GM19240 (cell line): ENCODE results near the gene GCNT2.
"Not testable (repeated sequence)": the region's sequence is repeated elsewhere in the genome, so short reads cannot be mapped to it uniquely, and the experiment has no call there.

ENCODE experiments used
- DNase-seq: peaks from one replicate; pipeline ENCODE4 v3.0.0; 2011; ENCODE audit warnings: low spot score; ENCODE audit not compliant: insufficient read length

The GCNT2 gene

GRCh38 chr6:10579803-10580202 lies 58.7 kb downstream of the GCNT2 start:
- DNase-seq: no peak

- no peak for DNase-seq
Measured at GRCh38 chr6:10580570-10580969, 59.4 kb downstream of the GCNT2 start.

GRCh38 chr6:10581402-10581801 lies 60.3 kb downstream of the GCNT2 start:
- not testable (repeated sequence) for DNase-seq

- no peak for DNase-seq
Measured at GRCh38 chr6:10582774-10583508, 61.8 kb downstream of the GCNT2 start.

- no peak for DNase-seq
Measured at GRCh38 chr6:10583509-10583901, 62.4 kb downstream of the GCNT2 start.

GRCh38 chr6:10584607-10585006 lies 63.5 kb downstream of the GCNT2 start:
- no peak for DNase-seq

GRCh38 chr6:10585209-10585845 lies 64.2 kb downstream of the GCNT2 start:
- DNase-seq: no peak

- DNase-seq: no peak
Measured at GRCh38 chr6:10586302-10586701, 65.2 kb downstream of the GCNT2 start.

GRCh38 chr6:10587656-10588406 lies 66.7 kb downstream of the GCNT2 start:
- DNase-seq: no peak

GRCh38 chr6:10588562-10589428 lies 67.6 kb downstream of the GCNT2 start:
- DNase-seq: no peak

- no peak for DNase-seq
Measured at GRCh38 chr6:10589429-10589727, 68.2 kb downstream of the GCNT2 start.

- no peak for DNase-seq
Measured at GRCh38 chr6:10589983-10590382, 68.8 kb downstream of the GCNT2 start.

- DNase-seq: no peak
Measured at GRCh38 chr6:10591422-10592160, 70.4 kb downstream of the GCNT2 start.

- DNase-seq: no peak
Measured at GRCh38 chr6:10595731-10596664, 74.8 kb downstream of the GCNT2 start.

GRCh38 chr6:10597499-10598001 lies 76.4 kb downstream of the GCNT2 start:
- DNase-seq: no peak

- no peak for DNase-seq
Measured at GRCh38 chr6:10598084-10598960, 77.2 kb downstream of the GCNT2 start.

- no peak for DNase-seq
Measured at GRCh38 chr6:10599046-10599445, 77.9 kb downstream of the GCNT2 start.

GRCh38 chr6:10600681-10601080 lies 79.5 kb downstream of the GCNT2 start:
- DNase-seq: not testable (repeated sequence)

- DNase-seq: no peak
Measured at GRCh38 chr6:10603219-10603618, 82.1 kb downstream of the GCNT2 start.
